ENCODE data around the gene EVI5L. TPM values are rescaled to one million over a fixed set of nuclear protein-coding genes. Genes with fewer than 3 reads are reported as not detected.

The EVI5L gene
- total RNA-seq, 1 experiment from 2014 or later, result 6.4 TPM

GRCh38 chr19:7907122-7907521 is 77.1 kb downstream of the EVI5L start:
- no peak for TF ChIP-seq POLR2AphosphoS5 (IDR thresholded peaks at IDR 0.05; ENCODE audit: low read depth, low read length)
- no peak for TF ChIP-seq TCF7L2 (IDR thresholded peaks at IDR 0.05; ENCODE audit: low read depth, low read length)
- no peak for TF ChIP-seq SIN3A (IDR thresholded peaks at IDR 0.05; ENCODE audit: borderline replicate concordance, insufficient read depth, low read depth, low read length)
- no peak for TF ChIP-seq CTCF (IDR thresholded peaks at IDR 0.05)
- TF ChIP-seq REST (IDR thresholded peaks at IDR 0.05; ENCODE audit: insufficient read depth in 1 of 2, low read depth in 2 of 2, low read length in 1 of 2), result no peak
- intact Hi-C loops (cut with micrococcal nuclease; ENCODE audit: unreplicated experiment) (no loop called here), in situ Hi-C loops (cut with HindIII; ENCODE audit: low pct_unique_long_range_greater_than_20kb, low sequenced_read_pairs) (no loop called here)
- no peak for DNase-seq (ENCODE audit: low read depth, low spot score)
- Histone ChIP-seq H3K36me3 (ENCODE audit: control insufficient read depth, insufficient read depth, low read length) (no peaks in the 10 kb centered on the region; the same call in 1 of the 2 replicates), H3K4me3 (ENCODE audit: low read depth in 2 of 2, low read length in 2 of 2) (no peak overlapping the region), H3K9me3 (ENCODE audit: control insufficient read depth, insufficient read depth, low read depth, low read length) (no peaks in the 10 kb centered on the region), H3K4me1 (ENCODE audit: control insufficient read depth, insufficient read depth, low read length) (peaks cover 6% of the 10 kb centered on the region; the same call in 1 of the 2 replicates), H3K27me3 (ENCODE audit: control insufficient read depth, insufficient read depth, low read length) (no peaks in the 10 kb centered on the region), H3K27ac (ENCODE audit: low read length) (no peak overlapping the region)
- no TSS peak for BruUV-seq (replicated peaks)
- ChIA-PET CTCF (no interaction called here), POLR2A (interaction anchor here (0.6 to 0.7 kb wide), 3 partner anchors 23 to 341 kb away, joined by 4 to 11 read pairs (median 5); no protein-coding TSS in a partner anchor)
- ATAC-seq, result no peak

- ChIA-PET CTCF (interaction anchor here (1.0 kb wide), 1 partner anchor 38 kb away, joined by 5 read pairs; no protein-coding TSS in a partner anchor), POLR2A (interaction anchor here (0.6 kb wide), 1 partner anchor 91 kb away, joined by 4 read pairs; no protein-coding TSS in a partner anchor)
- no peaks in the 10 kb centered on the region; the same call in 1 of the 2 replicates for H3K36me3 ChIP-seq (ENCODE audit: control insufficient read depth, insufficient read depth, low read length)
- H3K27ac ChIP-seq (ENCODE audit: low read length), result no peak overlapping the region
- BruUV-seq (replicated peaks), result no TSS peak
- DNase-seq (ENCODE audit: low read depth, low spot score) (no peak), ATAC-seq (no peak)
- TF ChIP-seq POLR2AphosphoS5 (IDR thresholded peaks at IDR 0.05; ENCODE audit: low read depth, low read length) (no peak), SIN3A (IDR thresholded peaks at IDR 0.05; ENCODE audit: borderline replicate concordance, insufficient read depth, low read depth, low read length) (no peak), REST (IDR thresholded peaks at IDR 0.05; ENCODE audit: insufficient read depth in 1 of 2, low read depth in 2 of 2, low read length in 1 of 2) (no peak), TCF7L2 (IDR thresholded peaks at IDR 0.05; ENCODE audit: low read depth, low read length) (no peak), CTCF (IDR thresholded peaks at IDR 0.05) (no peak)
- H3K4me1 ChIP-seq (ENCODE audit: control insufficient read depth, insufficient read depth, low read length), result peaks cover 6% of the 10 kb centered on the region; the same call in 1 of the 2 replicates
- intact Hi-C loops (cut with micrococcal nuclease; ENCODE audit: unreplicated experiment) (no loop called here), in situ Hi-C loops (cut with HindIII; ENCODE audit: low pct_unique_long_range_greater_than_20kb, low sequenced_read_pairs) (no loop called here)
- H3K4me3 ChIP-seq (ENCODE audit: low read depth in 2 of 2, low read length in 2 of 2), result no peak overlapping the region
- H3K27me3 ChIP-seq (ENCODE audit: control insufficient read depth, insufficient read depth, low read length), result no peaks in the 10 kb centered on the region
- no peaks in the 10 kb centered on the region for H3K9me3 ChIP-seq (ENCODE audit: control insufficient read depth, insufficient read depth, low read depth, low read length)
Measured at GRCh38 chr19:7907544-7907943, 77.5 kb downstream of the EVI5L start.

All from Panc1 (cell line).